Tibial nerve (tissue), 3 donors: Measurements from ENCODE around the gene MICU1.

Experiments
- POLR2A ChIP-seq, 2 donors: fragments of 450-650 bp; IDR thresholded peaks; one replicate each; pipeline ENCODE4 v1.6.1; 2017; ENCODE audit warnings: antibody characterized with exemption in 2 of 2, mild to moderate bottlenecking in 2 of 2, moderate library complexity in 2 of 2
- TF ChIP-seq, protein P1 (sequence below), 5 experiments: fragments of 200-600 bp in 3 of 5; fragments of 450-650 bp in 2 of 5; sonication (generic) in 3 of 5; IDR thresholded peaks; one replicate each; pipeline ENCODE4 v1.5.1; 2016 to 2019; ENCODE audit warnings: antibody characterized with exemption in 5 of 5, mild to moderate bottlenecking in 3 of 5, moderate library complexity in 2 of 5

DNA sequence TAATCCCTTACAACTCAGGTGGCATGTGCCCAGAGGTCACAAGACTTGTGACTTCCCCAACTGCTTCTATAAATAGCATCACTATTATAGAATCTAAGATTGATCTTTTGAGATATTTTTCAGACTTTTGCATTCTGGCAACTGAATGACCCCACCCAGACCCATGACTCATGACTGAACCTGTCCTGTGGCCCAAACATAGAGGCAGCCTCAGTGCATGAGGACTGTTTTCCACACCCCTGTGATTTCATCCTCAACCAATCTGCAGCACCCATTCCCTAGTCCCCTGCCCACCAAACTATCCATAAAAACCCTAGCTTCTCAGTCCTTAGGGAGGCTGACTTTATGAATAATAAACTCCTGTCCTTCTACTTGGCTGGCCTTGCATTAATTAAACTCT is 84.5 kb downstream of the MICU1 start:
- TF ChIP-seq, protein P1, sequence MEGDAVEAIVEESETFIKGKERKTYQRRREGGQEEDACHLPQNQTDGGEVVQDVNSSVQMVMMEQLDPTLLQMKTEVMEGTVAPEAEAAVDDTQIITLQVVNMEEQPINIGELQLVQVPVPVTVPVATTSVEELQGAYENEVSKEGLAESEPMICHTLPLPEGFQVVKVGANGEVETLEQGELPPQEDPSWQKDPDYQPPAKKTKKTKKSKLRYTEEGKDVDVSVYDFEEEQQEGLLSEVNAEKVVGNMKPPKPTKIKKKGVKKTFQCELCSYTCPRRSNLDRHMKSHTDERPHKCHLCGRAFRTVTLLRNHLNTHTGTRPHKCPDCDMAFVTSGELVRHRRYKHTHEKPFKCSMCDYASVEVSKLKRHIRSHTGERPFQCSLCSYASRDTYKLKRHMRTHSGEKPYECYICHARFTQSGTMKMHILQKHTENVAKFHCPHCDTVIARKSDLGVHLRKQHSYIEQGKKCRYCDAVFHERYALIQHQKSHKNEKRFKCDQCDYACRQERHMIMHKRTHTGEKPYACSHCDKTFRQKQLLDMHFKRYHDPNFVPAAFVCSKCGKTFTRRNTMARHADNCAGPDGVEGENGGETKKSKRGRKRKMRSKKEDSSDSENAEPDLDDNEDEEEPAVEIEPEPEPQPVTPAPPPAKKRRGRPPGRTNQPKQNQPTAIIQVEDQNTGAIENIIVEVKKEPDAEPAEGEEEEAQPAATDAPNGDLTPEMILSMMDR (IDR thresholded peaks at IDR 0.05), result no peak
- TF ChIP-seq POLR2A (IDR thresholded peaks at IDR 0.05), result no peak
